ENCODE data around the gene ZNF865. TPM values are rescaled to one million over a fixed set of nuclear protein-coding genes. Genes with fewer than 3 reads are reported as not detected.

The ZNF865 gene
- total and polyA plus RNA-seq, 10 of the 15 experiments (the other 5 are each of a cell fraction or from before 2014, with no cell fraction given), result 0.02 to 18.3 (median 0.90) TPM

- H3K4me3 ChIP-seq, result peak overlapping the region; percentile 94
- no peaks in the 10 kb centered on the region for H3K27me3 ChIP-seq (replicated peaks in 1 of 2; ENCODE audit: control insufficient read depth in 2 of 2, insufficient read depth in 2 of 2, low read length in 1 of 2)
- no peak for ATAC-seq
- peaks cover 12% of the 10 kb centered on the region for H4K20me1 ChIP-seq (ENCODE audit: control insufficient read depth, insufficient read depth)
- POLR2A ChIA-PET, result interaction anchor here (0.5 to 2.0 kb wide), 8 partner anchors 15 to 474 kb away, joined by 3 to 7 read pairs (median 4); partner anchors contain the start of gene EPN1
- RAD21 ChIA-PET (ENCODE audit: unreplicated experiment), result interaction anchor here (0.7 to 2.3 kb wide), 5 partner anchors 15 to 153 kb away, joined by 4 to 14 read pairs (median 9); no protein-coding TSS in a partner anchor
- H3K4me2 ChIP-seq (ENCODE audit: control insufficient read depth, insufficient read depth), result peak overlapping the region; percentile 94
- peak overlapping the region; percentile 100 for H3K27ac ChIP-seq (ENCODE audit: control insufficient read depth, insufficient read depth)
- BruUV-seq (replicated peaks), result no TSS peak
- whole genome bisulfite sequencing (ENCODE audit: insufficient coverage, insufficient replicate concordance, low lambda C conversion rate, missing lambda C conversion rate), result 2% methylated on average over 7 of the region's 7 CpGs
- peaks cover 5 to 27% of the 10 kb centered on the region in 2 experiments for H3K36me3 ChIP-seq (ENCODE audit: control insufficient read depth in 2 of 2, insufficient read depth in 2 of 2, low read length in 1 of 2)
- SMC1A ChIA-PET (ENCODE audit: uncharacterized antibody, unreplicated experiment), result interaction anchor here (0.7 to 3.2 kb wide), 10 partner anchors 9 to 154 kb away, joined by 3 to 15 read pairs (median 4); partner anchors contain the start of gene CCDC106
- H3K79me2 ChIP-seq (ENCODE audit: control insufficient read depth, insufficient read depth, low read length), result peaks cover 60% of the 10 kb centered on the region
- peaks cover 12% of the 10 kb centered on the region for H3K4me1 ChIP-seq (ENCODE audit: control insufficient read depth, insufficient read depth, low read length)
- peak overlapping the region; percentile 98 for H3K9ac ChIP-seq (ENCODE audit: control insufficient read depth, insufficient read depth, low read length)
- CTCF ChIA-PET, result interaction anchor here (1.0 to 2.3 kb wide), 8 partner anchors 9 to 153 kb away, joined by 3 to 14 read pairs (median 6); partner anchors contain the start of gene CCDC106
- no peaks in the 10 kb centered on the region for H3K9me3 ChIP-seq (replicated peaks; ENCODE audit: control insufficient read depth, insufficient read depth, low read length)
- intact Hi-C loops (cut with micrococcal nuclease; ENCODE audit: unreplicated experiment), result no loop called here
- in situ Hi-C loops (cut with MboI), result loop anchor here (10.0 to 25.0 kb wide), 2 partner anchors 1192 to 1519 kb away; partner anchors contain the start of genes CNOT3 and LENG9
- no peak overlapping the region for H2AFZ ChIP-seq (ENCODE audit: control insufficient read depth, low read depth, low read length)
- no peak for FAIRE-seq
- DNase-seq (ENCODE audit: low read depth, low spot score), result no peak
- peak; percentile 83; the same call in 1 of the 2 replicates for TF ChIP-seq WRNIP1 (IDR thresholded peaks at IDR 0.05; ENCODE audit: borderline replicate concordance, low read depth, low read length)
- no peak for TF ChIP-seq IRF3 (IDR thresholded peaks at IDR 0.05)
- no peak for TF ChIP-seq MEF2A (IDR thresholded peaks at IDR 0.05; ENCODE audit: insufficient read depth, low read depth, low read length)
- no peak for TF ChIP-seq PBX3 (IDR thresholded peaks at IDR 0.05; ENCODE audit: insufficient replicate concordance, low read depth, low read length)
- TF ChIP-seq HSF1 (IDR thresholded peaks at IDR 0.05; ENCODE audit: low read depth, low read length), result no peak
- TF ChIP-seq MEF2B (IDR thresholded peaks at IDR 0.05; ENCODE audit: partially characterized antibody, poor library complexity, severe bottlenecking), result no peak
- TF ChIP-seq RAD51 (IDR thresholded peaks at IDR 0.05), result no peak
- TF ChIP-seq TBL1XR1 (IDR thresholded peaks at IDR 0.05; ENCODE audit: low read depth, low read length), result peak; percentile 35; the same call in 1 of the 2 replicates
- 0 out of 3 replicates have a peak, but pooled peaks have one; percentile 11 for TF ChIP-seq POU2F2 (IDR thresholded peaks at IDR 0.05; ENCODE audit: borderline replicate concordance, low read depth, low read length)
- TF ChIP-seq MXI1 (IDR thresholded peaks at IDR 0.05; ENCODE audit: low read depth, low read length), result peak; percentile 37; the same call in 1 of the 2 replicates
- no peak for TF ChIP-seq IRF4 (IDR thresholded peaks at IDR 0.05; ENCODE audit: low read depth, low read length)
- 0 out of 2 replicates have a peak, but pooled peaks have one; percentile 25 for TF ChIP-seq SIN3A (IDR thresholded peaks at IDR 0.05; ENCODE audit: low read depth, low read length)
- no peak for TF ChIP-seq SREBF1 (IDR thresholded peaks at IDR 0.05; ENCODE audit: low read length)
Observed at GRCh38 chr19:55656552-55656951, 51.1 kb downstream of the ZNF865 start.
